ENCODE measurements around the gene GPC4.

The GPC4 gene

GRCh38 chrX:133410550-133410949 lies 4.7 kb downstream of the GPC4 start:
- DNase-seq (ENCODE audit: low read depth), result no peak

DNA sequence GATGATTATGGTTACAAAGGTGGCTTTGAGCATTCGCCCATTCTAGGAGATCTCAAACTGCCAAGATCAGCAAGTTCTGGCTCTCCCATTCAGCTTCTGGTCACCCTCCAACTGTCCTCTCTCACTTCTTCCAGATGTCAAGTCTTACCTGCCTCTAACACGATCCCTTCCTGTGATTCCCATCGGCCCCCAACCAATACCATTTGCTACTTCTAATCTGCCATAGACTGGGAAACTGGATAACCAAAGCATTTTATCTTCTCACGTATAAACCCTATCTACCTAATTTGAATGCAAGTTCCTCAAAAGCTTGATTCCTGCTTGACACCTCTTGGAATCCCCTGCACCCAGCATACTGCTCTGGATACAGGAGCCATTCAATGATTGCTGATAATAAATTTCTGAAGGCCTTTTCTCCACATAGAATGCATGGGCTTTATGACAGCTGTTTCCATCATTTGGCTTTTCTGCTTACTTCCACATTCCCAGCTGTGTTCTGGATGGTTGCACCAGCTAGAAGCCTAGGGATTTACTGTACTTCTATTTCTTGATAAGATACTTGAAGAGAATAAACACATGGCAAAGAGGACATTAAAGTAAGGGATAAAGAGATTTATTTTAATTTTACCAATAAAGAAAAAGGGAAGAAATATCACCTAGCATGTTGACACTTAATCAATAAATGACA lies 9.6 kb downstream of the GPC4 start:
- DNase-seq (ENCODE audit: low read depth), result no peak

DNA sequence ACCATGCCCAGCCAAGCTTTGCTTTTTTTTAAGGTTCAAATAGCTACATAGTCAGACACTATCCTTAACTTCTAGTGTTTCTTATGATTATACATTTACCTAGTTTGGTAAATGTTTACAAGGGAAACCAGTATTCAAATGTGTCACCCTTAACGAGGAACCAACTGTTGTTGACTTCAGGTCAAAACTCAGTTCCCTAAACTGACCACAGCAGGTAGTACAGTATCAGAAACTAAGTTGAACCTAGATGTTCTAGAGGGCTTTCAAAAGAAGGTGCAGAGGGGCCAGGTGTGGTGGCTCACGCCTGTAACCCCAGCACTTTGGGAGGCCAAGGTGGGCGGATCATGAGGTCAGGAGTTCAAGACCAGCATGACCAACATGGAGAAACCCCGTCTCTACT lies 11.3 kb downstream of the GPC4 start:
- no peak for DNase-seq (ENCODE audit: low read depth)

DNA sequence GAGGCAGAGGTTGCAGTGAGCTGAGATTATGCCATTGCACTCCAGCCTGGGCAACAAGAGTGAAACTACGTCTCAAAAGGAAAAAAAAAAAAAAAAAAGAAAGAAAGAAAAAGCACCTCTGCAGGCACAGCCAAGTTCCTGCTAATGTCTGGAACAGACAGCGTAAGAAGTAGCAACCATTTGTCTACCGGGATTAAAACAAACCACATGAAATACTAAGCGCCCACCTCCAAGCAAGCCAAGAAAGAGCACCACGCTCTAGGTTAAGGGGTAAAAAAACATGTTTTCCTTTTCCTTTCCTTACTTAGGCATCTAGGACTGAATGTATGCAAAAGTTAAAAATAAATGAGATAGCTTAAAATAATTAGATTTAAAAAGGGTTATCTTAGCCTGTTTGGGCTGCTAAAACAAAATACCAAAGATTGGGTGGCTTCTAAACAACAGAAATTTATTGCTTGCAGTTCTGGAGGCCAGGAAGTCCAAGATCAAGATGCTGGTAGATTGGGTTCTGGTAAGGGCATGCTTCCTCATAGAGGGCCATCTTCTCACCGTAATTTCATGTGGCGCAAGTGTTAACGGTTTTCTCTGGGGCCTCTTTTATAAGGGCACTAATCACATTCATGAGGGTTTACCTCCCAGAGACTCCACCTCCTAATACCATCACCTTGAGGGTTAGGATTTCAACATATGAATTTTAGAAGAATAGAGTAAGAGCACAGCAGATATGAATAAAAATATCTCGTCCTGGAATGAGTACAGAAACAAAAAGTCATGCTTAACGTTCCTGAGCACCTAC lies 12.3 kb downstream of the GPC4 start:
- no peak for DNase-seq (ENCODE audit: low read depth)

- DNase-seq (ENCODE audit: low read depth), result no peak
These were observed 13.2 kb downstream of the GPC4 start for GRCh38 chrX:133402042-133402453.

- no peak for DNase-seq (ENCODE audit: low read depth)
These were observed 13.8 kb downstream of the GPC4 start for GRCh38 chrX:133401536-133401935.

- no peak for DNase-seq (ENCODE audit: low read depth)
These were observed 15.9 kb downstream of the GPC4 start for GRCh38 chrX:133399411-133399810.

GRCh38 chrX:133394765-133395164 lies 20.5 kb downstream of the GPC4 start:
- DNase-seq (ENCODE audit: low read depth), result no peak

DNA sequence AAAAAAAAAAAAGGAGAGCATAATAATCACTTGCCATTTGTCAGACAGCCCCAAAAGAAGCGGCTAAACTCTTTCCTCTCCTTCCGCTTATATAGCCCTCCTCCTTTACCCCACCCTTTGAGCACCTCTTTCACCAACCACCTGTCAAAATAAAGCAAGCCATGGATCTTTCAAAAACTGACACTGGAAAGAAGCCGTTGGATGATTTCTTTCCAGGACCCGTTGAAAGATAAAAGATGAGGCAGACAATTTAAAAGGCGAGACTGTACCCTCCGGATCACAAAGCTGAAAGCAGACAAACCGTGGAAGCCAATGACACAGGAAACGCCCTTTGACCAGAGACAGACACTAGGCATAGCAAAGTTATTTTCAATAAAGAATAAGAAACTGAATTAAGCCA lies 22.6 kb downstream of the GPC4 start:
- DNase-seq (ENCODE audit: low read depth), result no peak

GRCh38 chrX:133391111-133391510 lies 24.2 kb downstream of the GPC4 start:
- DNase-seq (ENCODE audit: low read depth), result no peak

DNA sequence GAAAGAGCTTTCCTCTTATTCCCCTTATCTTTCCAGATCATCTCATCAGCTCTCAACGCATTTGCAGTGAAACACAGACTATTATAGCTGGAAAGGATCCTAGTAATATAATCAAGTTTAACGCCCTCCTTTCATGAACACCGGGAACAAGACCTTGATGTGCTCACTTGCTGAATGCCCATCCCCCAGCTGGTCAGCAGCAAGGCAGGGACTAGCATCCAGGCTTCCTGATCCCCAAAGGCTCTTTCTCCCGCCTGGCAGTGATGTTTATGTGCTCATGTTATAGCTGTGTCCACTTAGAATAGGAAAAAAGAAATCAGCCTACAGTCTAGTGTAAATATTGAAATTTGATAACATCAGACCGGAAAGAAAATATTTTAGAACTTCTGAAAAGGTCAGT lies 24.6 kb downstream of the GPC4 start:
- DNase-seq (ENCODE audit: low read depth), result no peak

DNA sequence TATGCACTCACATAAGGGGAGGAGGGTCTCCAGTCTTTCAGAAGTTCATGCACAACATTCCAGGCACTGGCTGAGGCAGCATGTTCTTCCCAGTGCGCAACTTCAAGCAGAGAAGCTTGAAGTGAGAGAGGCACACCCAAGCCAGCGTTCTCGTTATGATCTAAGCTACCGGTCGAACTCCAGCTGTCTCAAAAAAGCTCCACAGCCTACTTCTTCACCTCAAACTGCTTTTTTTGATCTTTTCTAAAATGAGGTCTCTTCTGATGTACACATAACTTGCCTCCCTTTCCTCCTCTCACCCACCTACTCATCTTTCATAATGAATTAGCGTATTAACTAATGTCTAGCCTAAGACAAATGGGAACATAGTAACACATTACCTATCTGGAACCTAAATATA lies 25.3 kb downstream of the GPC4 start:
- no peak for DNase-seq (ENCODE audit: low read depth)

- DNase-seq (ENCODE audit: low read depth), result no peak
These were observed 30.8 kb downstream of the GPC4 start for GRCh38 chrX:133384454-133384853.

- DNase-seq (ENCODE audit: low read depth), result no peak
These were observed 34.3 kb downstream of the GPC4 start for GRCh38 chrX:133380711-133381619.

DNA sequence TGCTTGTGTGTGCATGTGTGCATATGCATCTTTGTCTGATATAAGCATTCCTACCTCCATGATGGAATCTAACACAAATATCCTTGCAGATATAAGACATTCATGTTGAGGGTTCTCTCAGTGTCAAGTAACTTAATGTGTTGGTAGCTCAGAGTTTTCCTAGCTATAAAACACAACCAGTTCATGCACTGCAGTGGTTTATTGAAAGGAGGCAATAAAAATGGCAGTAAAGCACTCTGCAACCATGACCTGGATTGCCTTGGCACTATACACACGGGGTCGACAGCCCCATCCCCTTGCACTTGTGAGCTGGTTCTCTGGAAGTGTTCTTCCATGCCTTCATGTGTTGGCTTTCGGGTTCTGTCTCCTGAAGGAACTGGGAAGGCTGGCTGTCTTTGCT lies 38.9 kb downstream of the GPC4 start:
- DNase-seq (ENCODE audit: low read depth), result no peak

GRCh38 chrX:133375615-133376340 lies 39.5 kb downstream of the GPC4 start:
- DNase-seq (ENCODE audit: low read depth), result no peak

GRCh38 chrX:133374874-133375387 lies 40.4 kb downstream of the GPC4 start:
- no peak for DNase-seq (ENCODE audit: low read depth)

DNA sequence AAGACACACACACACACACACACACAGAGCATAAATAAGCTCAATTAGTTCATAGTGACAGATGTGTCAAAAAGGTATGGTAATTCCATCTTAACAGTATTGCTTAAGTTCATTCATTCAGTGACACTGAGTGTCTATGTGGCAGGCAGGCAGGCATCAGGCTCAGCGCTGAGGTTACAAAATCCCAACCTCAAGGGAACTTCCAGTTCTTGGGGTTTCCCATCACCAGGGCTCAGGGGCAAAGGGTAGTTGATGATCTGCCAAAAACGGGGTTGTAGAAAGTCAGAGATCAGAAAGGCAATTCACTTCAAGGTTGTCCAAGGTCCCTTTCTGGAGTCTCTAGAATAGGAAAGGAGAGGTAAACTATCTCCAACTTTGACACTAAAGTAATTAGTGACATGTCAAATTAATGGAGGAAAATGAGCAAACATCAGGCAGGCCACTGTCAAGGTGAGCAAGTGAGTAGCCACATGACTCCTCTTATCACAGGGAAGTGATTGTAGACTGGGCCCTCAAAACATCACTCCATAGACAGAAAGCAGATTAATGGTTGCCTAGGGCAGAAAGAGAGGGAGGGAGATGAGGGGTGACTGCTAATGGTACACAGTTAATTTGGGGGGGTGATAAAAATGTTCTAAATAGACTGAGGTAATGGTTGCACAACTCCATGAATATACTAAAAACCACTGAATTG lies 41.8 kb downstream of the GPC4 start:
- no peak for DNase-seq (ENCODE audit: low read depth)

GRCh38 chrX:133370696-133371275 lies 44.5 kb downstream of the GPC4 start:
- no peak for DNase-seq (ENCODE audit: low read depth)

- DNase-seq (ENCODE audit: low read depth), result no peak
These were observed 46.2 kb downstream of the GPC4 start for GRCh38 chrX:133369065-133369464.

GRCh38 chrX:133366735-133367134 lies 48.6 kb downstream of the GPC4 start:
- DNase-seq (ENCODE audit: low read depth), result no peak

All from HS-27A (cell line).